Measurements from ENCODE around the gene ACP2. TPM values are rescaled to one million over a fixed set of nuclear protein-coding genes. Genes with fewer than 3 reads are reported as not detected.
"Not testable (repeated sequence)": the region's sequence is repeated elsewhere in the genome, so short reads cannot be mapped to it uniquely, and the experiment has no call there.

ACP2 gene
- total and polyA plus RNA-seq, 12 donors: 17.2 to 42.6 (median 23.9) TPM

- WGBS, 2 donors: 85 to 86% methylated on average over 6 of the region's 6 CpGs
- Histone ChIP-seq H3K36me3 (no peaks in the 10 kb centered on the region), H3K4me1 (no peaks in the 10 kb centered on the region), H3K27me3 (no peaks in the 10 kb centered on the region), H3K27ac (no peak overlapping the region), H3K4me3 (no peak overlapping the region), H3K9me3 (no peaks in the 10 kb centered on the region)
- ATAC-seq (no peak), DNase-seq (no peak)
- intact Hi-C loops (cut with DNase I): no loop called here
- no peak for TF ChIP-seq CTCF (IDR thresholded peaks at IDR 0.05)
Observed at GRCh38 chr11:47207459-47207858, 41.2 kb downstream of the ACP2 start.

- ATAC-seq; DNase-seq; H3K27me3 ChIP-seq; H3K4me3 ChIP-seq; H3K4me1 ChIP-seq; intact Hi-C loops (cut with DNase I); H3K27ac ChIP-seq; H3K36me3 ChIP-seq; H3K9me3 ChIP-seq: not testable (repeated sequence)
- WGBS, 2 donors: 88 to 92% methylated on average over 5 of the region's 5 CpGs
Observed at GRCh38 chr11:47206577-47206976, 42.0 kb downstream of the ACP2 start.

GRCh38 chr11:47204637-47204989 lies 44.0 kb downstream of the ACP2 start:
- Histone ChIP-seq H3K36me3 (no peaks in the 10 kb centered on the region), H3K27me3 (no peaks in the 10 kb centered on the region), H3K4me3 (no peak overlapping the region), H3K4me1 (no peaks in the 10 kb centered on the region), H3K9me3 (no peaks in the 10 kb centered on the region), H3K27ac (no peak overlapping the region)
- no peak for TF ChIP-seq CTCF (IDR thresholded peaks at IDR 0.05)
- intact Hi-C loops (cut with DNase I): no loop called here
- no peak for DNase-seq
- 68 to 69% methylated on average over 2 of the region's 2 CpGs for WGBS, 2 donors
- ATAC-seq: no peak

GRCh38 chr11:47202576-47202975 lies 46.0 kb downstream of the ACP2 start:
- H3K27me3 ChIP-seq: no peaks in the 10 kb centered on the region
- DNase-seq (no peak), ATAC-seq (no peak)
- intact Hi-C loops (cut with DNase I): no loop called here
- H3K4me1 ChIP-seq: no peaks in the 10 kb centered on the region
- 76 to 82% methylated on average over 5 of the region's 5 CpGs for WGBS, 2 donors
- H3K27ac ChIP-seq: no peak overlapping the region
- H3K4me3 ChIP-seq: no peak overlapping the region
- H3K36me3 ChIP-seq: no peaks in the 10 kb centered on the region
- TF ChIP-seq CTCF (IDR thresholded peaks at IDR 0.05): no peak
- H3K9me3 ChIP-seq: no peaks in the 10 kb centered on the region

GRCh38 chr11:47201015-47201414 lies 47.6 kb downstream of the ACP2 start:
- no peaks in the 10 kb centered on the region for H3K9me3 ChIP-seq
- DNase-seq (no peak), ATAC-seq (no peak)
- no peaks in the 10 kb centered on the region for H3K27me3 ChIP-seq
- no peak overlapping the region for H3K4me3 ChIP-seq
- no peak overlapping the region for H3K27ac ChIP-seq
- intact Hi-C loops (cut with DNase I): no loop called here
- no peaks in the 10 kb centered on the region for H3K4me1 ChIP-seq
- WGBS, 2 donors: 86% methylated on average over 4 of the region's 4 CpGs
- TF ChIP-seq CTCF (IDR thresholded peaks at IDR 0.05): no peak
- H3K36me3 ChIP-seq: no peaks in the 10 kb centered on the region

GRCh38 chr11:47198161-47198560 lies 50.5 kb downstream of the ACP2 start:
- intact Hi-C loops (cut with DNase I); H3K27ac ChIP-seq; H3K4me1 ChIP-seq; H3K36me3 ChIP-seq; ATAC-seq; H3K27me3 ChIP-seq; H3K9me3 ChIP-seq; DNase-seq; H3K4me3 ChIP-seq: not testable (repeated sequence)
- 92 to 96% methylated on average over 9 of the region's 9 CpGs for WGBS, 2 donors
